ENCODE results near the gene SYNGR2. TPM values are rescaled to one million over a fixed set of nuclear protein-coding genes. Genes with fewer than 3 reads are reported as not detected.

Gene SYNGR2
- total RNA-seq, 1 donor = 3.3 TPM

DNA sequence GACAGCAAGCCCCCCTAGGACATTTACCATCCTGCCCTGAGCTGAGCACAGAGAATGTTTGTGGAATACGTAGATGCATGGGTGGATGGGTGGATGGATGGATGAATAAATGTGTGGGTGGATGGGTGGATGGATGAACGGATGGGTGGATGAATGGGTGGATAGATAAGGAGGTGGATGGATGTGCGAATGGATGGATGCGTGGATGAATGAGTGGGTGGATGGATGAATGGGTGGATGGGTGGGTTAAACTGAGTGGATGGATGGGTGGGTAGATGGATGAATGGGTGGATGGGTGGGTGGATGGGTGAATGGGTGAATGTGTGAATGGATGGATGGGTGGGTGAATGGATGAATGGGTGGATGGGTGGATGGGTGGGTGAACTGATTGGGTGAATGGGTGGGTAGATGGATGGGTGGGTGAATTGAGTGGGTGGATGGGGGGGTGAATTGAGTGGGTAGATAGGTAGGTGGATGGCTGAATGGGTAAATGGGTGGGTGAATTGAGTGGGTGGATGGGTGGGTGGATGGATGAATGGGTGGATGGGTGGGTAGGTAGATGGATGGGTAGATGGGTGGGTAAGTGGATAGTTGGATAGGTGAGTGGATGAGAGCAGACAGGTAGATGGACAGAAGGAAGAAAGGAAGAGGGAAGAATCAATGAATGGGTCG is 45.0 kb upstream of the SYNGR2 start:
- H4K20me1 ChIP-seq (ENCODE audit: insufficient read depth, low read length) = no peaks in the 10 kb centered on the region

DNA sequence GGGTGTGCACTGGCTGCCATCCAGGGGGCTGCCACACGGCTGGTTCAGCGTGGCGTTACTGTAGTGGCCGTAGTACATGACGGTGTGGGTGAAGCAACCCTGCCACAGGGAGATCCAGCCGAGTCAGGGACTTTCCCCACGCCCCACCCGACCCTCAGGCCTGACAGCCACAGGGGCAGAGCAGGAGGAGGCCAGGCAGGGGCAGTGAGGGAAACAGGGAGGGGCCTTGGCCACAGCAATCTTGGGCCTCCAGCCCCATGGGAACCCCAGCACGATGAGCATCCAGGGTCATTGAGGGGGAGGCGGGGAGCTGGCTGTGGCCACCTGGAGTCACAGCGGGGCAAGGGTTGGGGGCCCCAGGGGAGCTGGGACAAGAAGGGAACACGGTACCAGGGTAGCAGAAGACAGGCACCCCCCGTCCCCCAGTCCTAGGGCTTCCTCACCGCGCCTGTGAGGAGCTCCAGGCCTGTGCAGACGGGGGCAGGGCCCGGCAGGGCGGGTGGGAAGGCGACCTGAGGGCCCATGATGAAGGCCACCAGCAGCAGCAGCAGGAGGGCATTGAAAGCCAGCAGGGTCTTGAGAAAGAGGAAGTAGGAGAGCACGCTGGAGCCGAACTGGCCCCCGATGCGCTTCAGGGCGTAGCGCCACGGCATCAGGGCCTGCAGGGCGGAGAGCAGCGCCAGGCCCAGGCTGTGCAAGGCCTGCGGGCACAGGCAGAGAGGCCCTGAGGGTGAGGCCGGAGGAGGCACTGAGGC is 44.1 kb upstream of the SYNGR2 start:
- TF ChIP-seq, protein P1, sequence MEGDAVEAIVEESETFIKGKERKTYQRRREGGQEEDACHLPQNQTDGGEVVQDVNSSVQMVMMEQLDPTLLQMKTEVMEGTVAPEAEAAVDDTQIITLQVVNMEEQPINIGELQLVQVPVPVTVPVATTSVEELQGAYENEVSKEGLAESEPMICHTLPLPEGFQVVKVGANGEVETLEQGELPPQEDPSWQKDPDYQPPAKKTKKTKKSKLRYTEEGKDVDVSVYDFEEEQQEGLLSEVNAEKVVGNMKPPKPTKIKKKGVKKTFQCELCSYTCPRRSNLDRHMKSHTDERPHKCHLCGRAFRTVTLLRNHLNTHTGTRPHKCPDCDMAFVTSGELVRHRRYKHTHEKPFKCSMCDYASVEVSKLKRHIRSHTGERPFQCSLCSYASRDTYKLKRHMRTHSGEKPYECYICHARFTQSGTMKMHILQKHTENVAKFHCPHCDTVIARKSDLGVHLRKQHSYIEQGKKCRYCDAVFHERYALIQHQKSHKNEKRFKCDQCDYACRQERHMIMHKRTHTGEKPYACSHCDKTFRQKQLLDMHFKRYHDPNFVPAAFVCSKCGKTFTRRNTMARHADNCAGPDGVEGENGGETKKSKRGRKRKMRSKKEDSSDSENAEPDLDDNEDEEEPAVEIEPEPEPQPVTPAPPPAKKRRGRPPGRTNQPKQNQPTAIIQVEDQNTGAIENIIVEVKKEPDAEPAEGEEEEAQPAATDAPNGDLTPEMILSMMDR (IDR thresholded peaks at IDR 0.05; ENCODE audit: extremely low read depth, low read depth, low read length) = no peak
- DNase-seq (ENCODE audit: insufficient read length, low spot score, missing footprints) = peak; percentile 69
- Histone ChIP-seq H4K20me1 (ENCODE audit: insufficient read depth, low read length) (no peaks in the 10 kb centered on the region), H3K4me2 (ENCODE audit: insufficient read depth, low read length) (no peak overlapping the region), H2AFZ (ENCODE audit: low read length) (no peak overlapping the region), H3K27ac (ENCODE audit: low read depth, low read length) (no peak overlapping the region), H3K27me3 (ENCODE audit: insufficient read depth, low read length) (peaks cover 16% of the 10 kb centered on the region), H3K79me2 (ENCODE audit: insufficient read depth, low read length) (no peaks in the 10 kb centered on the region), H3K36me3 (ENCODE audit: insufficient read depth, low read length) (no peaks in the 10 kb centered on the region), H3K4me3 (ENCODE audit: insufficient read depth, low read length) (no peak overlapping the region), H3K9me3 (ENCODE audit: low read depth, low read length) (no peaks in the 10 kb centered on the region), H3K4me1 (ENCODE audit: insufficient read depth, low read length) (no peaks in the 10 kb centered on the region)

More for the DNA sequence above, 45.0 kb upstream of the SYNGR2 start:
- no peak for DNase-seq (ENCODE audit: insufficient read length, low spot score, missing footprints)
- Histone ChIP-seq H3K4me1 (ENCODE audit: insufficient read depth, low read length) (no peaks in the 10 kb centered on the region), H3K36me3 (ENCODE audit: insufficient read depth, low read length) (no peaks in the 10 kb centered on the region), H3K4me2 (ENCODE audit: insufficient read depth, low read length) (no peak overlapping the region), H3K27ac (ENCODE audit: low read depth, low read length) (no peak overlapping the region), H3K27me3 (ENCODE audit: insufficient read depth, low read length) (peaks cover 9% of the 10 kb centered on the region), H3K4me3 (ENCODE audit: insufficient read depth, low read length) (no peak overlapping the region), H3K79me2 (ENCODE audit: insufficient read depth, low read length) (no peaks in the 10 kb centered on the region), H2AFZ (ENCODE audit: low read length) (no peak overlapping the region), H3K9me3 (ENCODE audit: low read depth, low read length) (no peaks in the 10 kb centered on the region)
- TF ChIP-seq, protein P1 (IDR thresholded peaks at IDR 0.05; ENCODE audit: extremely low read depth, low read depth, low read length) = no peak

DNA sequence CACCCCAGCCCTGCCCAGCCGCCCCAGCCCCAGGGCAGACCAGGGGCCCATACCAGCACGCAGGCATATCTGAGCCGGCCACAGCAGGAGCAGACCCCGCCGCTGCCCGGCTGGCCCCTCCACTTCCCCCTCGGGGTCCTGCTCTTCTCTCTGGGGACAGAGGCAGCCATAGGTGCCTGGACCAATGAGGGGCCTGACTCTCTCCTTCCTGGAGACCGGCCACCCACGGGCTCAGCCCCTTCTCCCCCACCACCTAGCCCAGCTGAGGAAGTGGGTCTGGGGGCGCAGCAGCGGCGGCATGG is 43.6 kb upstream of the SYNGR2 start:
- no peak overlapping the region for H2AFZ ChIP-seq (ENCODE audit: low read length)
- no peaks in the 10 kb centered on the region for H3K79me2 ChIP-seq (ENCODE audit: insufficient read depth, low read length)
- H3K36me3 ChIP-seq (ENCODE audit: insufficient read depth, low read length) = no peaks in the 10 kb centered on the region
- H3K4me2 ChIP-seq (ENCODE audit: insufficient read depth, low read length) = no peak overlapping the region
- H3K27me3 ChIP-seq (ENCODE audit: insufficient read depth, low read length) = peaks cover 21% of the 10 kb centered on the region
- peak; percentile 82 for DNase-seq (ENCODE audit: insufficient read length, low spot score, missing footprints)
- H4K20me1 ChIP-seq (ENCODE audit: insufficient read depth, low read length) = no peaks in the 10 kb centered on the region
- no peaks in the 10 kb centered on the region for H3K4me1 ChIP-seq (ENCODE audit: insufficient read depth, low read length)
- no peak overlapping the region for H3K4me3 ChIP-seq (ENCODE audit: insufficient read depth, low read length)
- H3K9me3 ChIP-seq (ENCODE audit: low read depth, low read length) = no peaks in the 10 kb centered on the region
- TF ChIP-seq, protein P1 (IDR thresholded peaks at IDR 0.05; ENCODE audit: extremely low read depth, low read depth, low read length) = no peak
- H3K27ac ChIP-seq (ENCODE audit: low read depth, low read length) = no peak overlapping the region

- Histone ChIP-seq H3K27ac (ENCODE audit: low read depth, low read length) (no peak overlapping the region), H3K36me3 (ENCODE audit: insufficient read depth, low read length) (no peaks in the 10 kb centered on the region), H3K79me2 (ENCODE audit: insufficient read depth, low read length) (no peaks in the 10 kb centered on the region), H4K20me1 (ENCODE audit: insufficient read depth, low read length) (no peaks in the 10 kb centered on the region), H3K4me1 (ENCODE audit: insufficient read depth, low read length) (no peaks in the 10 kb centered on the region), H3K9me3 (ENCODE audit: low read depth, low read length) (no peaks in the 10 kb centered on the region), H3K27me3 (ENCODE audit: insufficient read depth, low read length) (peaks cover 24% of the 10 kb centered on the region), H2AFZ (ENCODE audit: low read length) (no peak overlapping the region), H3K4me2 (ENCODE audit: insufficient read depth, low read length) (no peak overlapping the region), H3K4me3 (ENCODE audit: insufficient read depth, low read length) (no peak overlapping the region)
- TF ChIP-seq, protein P1 (IDR thresholded peaks at IDR 0.05; ENCODE audit: extremely low read depth, low read depth, low read length) = no peak
- peak; percentile 80 for DNase-seq (ENCODE audit: insufficient read length, low spot score, missing footprints)
These were observed 43.1 kb upstream of the SYNGR2 start for GRCh38 chr17:78125138-78125913.
